Effector memory CD8-positive, alpha-beta T cell (primary cell): ENCODE results near the gene ZGPAT.
A peak's percentile ranks its signal among the peaks of the same experiment; 100 is the strongest.
"Not testable (repeated sequence)": the region's sequence is repeated elsewhere in the genome, so short reads cannot be mapped to it uniquely, and the experiment has no call there.

ENCODE experiments used
- ATAC-seq: fragments of 150-1000 bp; cut with Tn5 transposase; replicated peaks from 2 replicates; pipeline ENCODE4 v1.10.0; 2021; ENCODE audit warnings: mild to moderate bottlenecking, moderate library complexity
- DNase-seq, 3 experiments: peaks; one replicate each; pipeline ENCODE4 v3.0.0; 2021
- H3K27ac Mint-ChIP-seq, 2 donors: one replicate each; pipeline ENCODE4 v1.8.0; 2022; ENCODE audit warnings: mild to moderate bottlenecking in 2 of 2, mixed read lengths in 2 of 2, moderate library complexity in 2 of 2
- H3K27me3 Mint-ChIP-seq, 2 donors: one replicate each; pipeline ENCODE4 v1.8.0; 2022; ENCODE audit warnings: mixed read lengths in 2 of 2
- H3K36me3 Mint-ChIP-seq: one replicate; pipeline ENCODE4 v1.8.0; 2022; ENCODE audit warnings: mild to moderate bottlenecking, moderate library complexity, mixed read lengths; ENCODE audit not compliant: insufficient read depth
- H3K4me1 Mint-ChIP-seq, 2 donors: one replicate each; pipeline ENCODE4 v1.8.0; 2022; ENCODE audit warnings: low read depth in 2 of 2, mixed read lengths in 2 of 2
- H3K4me3 Mint-ChIP-seq, 2 donors: one replicate each; pipeline ENCODE4 v1.8.0; 2022; ENCODE audit warnings: mild to moderate bottlenecking in 2 of 2, mixed read lengths in 2 of 2, moderate library complexity in 2 of 2
- H3K9me3 Mint-ChIP-seq, 2 donors: one replicate each; pipeline ENCODE4 v1.8.0; 2022; ENCODE audit warnings: mixed read lengths in 2 of 2

ZGPAT gene

GRCh38 chr20:63665708-63666107, 42.1 kb upstream of the ZGPAT start:
- peaks cover 16% of the 10 kb centered on the region for H3K36me3 Mint-ChIP-seq

GRCh38 chr20:63667858-63668257, 40.0 kb upstream of the ZGPAT start:
- Mint-ChIP-seq H3K27me3 (no peaks in the 10 kb centered on the region), H3K4me1 (no peaks in the 10 kb centered on the region), H3K27ac (no peak overlapping the region), H3K9me3 (no peaks in the 10 kb centered on the region), H3K4me3 (no peak overlapping the region), H3K36me3 (peaks cover 15% of the 10 kb centered on the region)
- ATAC-seq (no peak), DNase-seq (no peak)

More at GRCh38 chr20:63665708-63666107, 42.1 kb upstream of the ZGPAT start:
- H3K27ac Mint-ChIP-seq = peak overlapping the region in 1 of 2 donors; percentile 82
- ATAC-seq (no peak), DNase-seq (no peak)
- no peaks in the 10 kb centered on the region for H3K27me3 Mint-ChIP-seq
- H3K9me3 Mint-ChIP-seq = no peaks in the 10 kb centered on the region
- no peaks in the 10 kb centered on the region for H3K4me1 Mint-ChIP-seq
- H3K4me3 Mint-ChIP-seq = no peak overlapping the region

- H3K4me3 Mint-ChIP-seq = no peak overlapping the region
- no peak for DNase-seq
- H3K27me3 Mint-ChIP-seq = no peaks in the 10 kb centered on the region
- no peak for ATAC-seq
- no peaks in the 10 kb centered on the region for H3K4me1 Mint-ChIP-seq
- H3K27ac Mint-ChIP-seq = no peak overlapping the region
- peaks cover 15% of the 10 kb centered on the region for H3K36me3 Mint-ChIP-seq
- no peaks in the 10 kb centered on the region for H3K9me3 Mint-ChIP-seq
These were observed 39.5 kb upstream of the ZGPAT start for GRCh38 chr20:63668351-63668750.

GRCh38 chr20:63671695-63672094, 36.1 kb upstream of the ZGPAT start:
- not testable (repeated sequence) for H3K4me3 Mint-ChIP-seq, H3K27me3 Mint-ChIP-seq, H3K4me1 Mint-ChIP-seq, ATAC-seq, DNase-seq, H3K9me3 Mint-ChIP-seq, H3K27ac Mint-ChIP-seq
- peaks cover 14% of the 10 kb centered on the region for H3K36me3 Mint-ChIP-seq

- no peak overlapping the region for H3K27ac Mint-ChIP-seq
- no peak overlapping the region for H3K4me3 Mint-ChIP-seq
- peaks cover 9% of the 10 kb centered on the region for H3K36me3 Mint-ChIP-seq
- ATAC-seq (no peak), DNase-seq (no peak)
- H3K27me3 Mint-ChIP-seq = no peaks in the 10 kb centered on the region
- H3K9me3 Mint-ChIP-seq = no peaks in the 10 kb centered on the region
- no peaks in the 10 kb centered on the region for H3K4me1 Mint-ChIP-seq
These were observed 35.2 kb upstream of the ZGPAT start for GRCh38 chr20:63672666-63673065.

- no peak for ATAC-seq
- Mint-ChIP-seq H3K4me3 (no peak overlapping the region), H3K27ac (no peak overlapping the region), H3K9me3 (no peaks in the 10 kb centered on the region), H3K36me3 (peaks cover 11% of the 10 kb centered on the region), H3K4me1 (no peaks in the 10 kb centered on the region), H3K27me3 (no peaks in the 10 kb centered on the region)
- DNase-seq = no peak
These were observed 33.9 kb upstream of the ZGPAT start for GRCh38 chr20:63673951-63674350.

GRCh38 chr20:63675681-63676368, 32.0 kb upstream of the ZGPAT start:
- Mint-ChIP-seq H3K4me1 (no peaks in the 10 kb centered on the region), H3K27ac (no peak overlapping the region), H3K4me3 (no peak overlapping the region), H3K9me3 (no peaks in the 10 kb centered on the region), H3K27me3 (no peaks in the 10 kb centered on the region), H3K36me3 (peaks cover 15% of the 10 kb centered on the region)
- ATAC-seq = no peak
- no peak for DNase-seq

- Mint-ChIP-seq H3K27me3 (no peaks in the 10 kb centered on the region), H3K9me3 (no peaks in the 10 kb centered on the region), H3K4me1 (no peaks in the 10 kb centered on the region), H3K4me3 (no peak overlapping the region), H3K27ac (no peak overlapping the region), H3K36me3 (peaks cover 13% of the 10 kb centered on the region)
- no peak for ATAC-seq
- DNase-seq = no peak
These were observed 29.8 kb upstream of the ZGPAT start for GRCh38 chr20:63678071-63678470.

- peaks cover 13% of the 10 kb centered on the region for H3K36me3 Mint-ChIP-seq
- H3K27ac Mint-ChIP-seq = no peak overlapping the region
- no peak overlapping the region for H3K4me3 Mint-ChIP-seq
- DNase-seq = no peak
- H3K9me3 Mint-ChIP-seq = no peaks in the 10 kb centered on the region
- H3K4me1 Mint-ChIP-seq = no peaks in the 10 kb centered on the region
- H3K27me3 Mint-ChIP-seq = no peaks in the 10 kb centered on the region
- ATAC-seq = no peak
These were observed 29.0 kb upstream of the ZGPAT start for GRCh38 chr20:63678667-63679465.

GRCh38 chr20:63679799-63680305, 28.0 kb upstream of the ZGPAT start:
- Mint-ChIP-seq H3K36me3 (peaks cover 12% of the 10 kb centered on the region), H3K27ac (no peak overlapping the region), H3K9me3 (no peaks in the 10 kb centered on the region)

GRCh38 chr20:63680427-63680826, 27.4 kb upstream of the ZGPAT start:
- ATAC-seq (no peak), DNase-seq (no peak)
- Mint-ChIP-seq H3K36me3 (peaks cover 7% of the 10 kb centered on the region), H3K27me3 (no peaks in the 10 kb centered on the region), H3K4me3 (no peak overlapping the region), H3K9me3 (no peaks in the 10 kb centered on the region), H3K4me1 (no peaks in the 10 kb centered on the region), H3K27ac (peak overlapping the region in 1 of 2 donors; percentile 32)

More at GRCh38 chr20:63679799-63680305, 28.0 kb upstream of the ZGPAT start:
- no peak for DNase-seq
- Mint-ChIP-seq H3K4me1 (no peaks in the 10 kb centered on the region), H3K27me3 (no peaks in the 10 kb centered on the region), H3K4me3 (no peak overlapping the region)
- no peak for ATAC-seq

- H3K4me1 Mint-ChIP-seq = no peaks in the 10 kb centered on the region
- peak overlapping the region in 1 of 2 donors; percentile 32 for H3K27ac Mint-ChIP-seq
- no peak overlapping the region for H3K4me3 Mint-ChIP-seq
- H3K36me3 Mint-ChIP-seq = peaks cover 7% of the 10 kb centered on the region
- H3K27me3 Mint-ChIP-seq = no peaks in the 10 kb centered on the region
- no peak for DNase-seq
- ATAC-seq = no peak
- no peaks in the 10 kb centered on the region for H3K9me3 Mint-ChIP-seq
These were observed 26.8 kb upstream of the ZGPAT start for GRCh38 chr20:63680857-63681608.

- Mint-ChIP-seq H3K36me3 (peaks cover 7% of the 10 kb centered on the region), H3K27ac (no peak overlapping the region), H3K9me3 (no peaks in the 10 kb centered on the region), H3K27me3 (no peaks in the 10 kb centered on the region), H3K4me3 (no peak overlapping the region), H3K4me1 (peaks cover 0 to 1% of the 10 kb centered on the region in 2 donors)
- DNase-seq (no peak), ATAC-seq (no peak)
These were observed 26.2 kb upstream of the ZGPAT start for GRCh38 chr20:63681609-63682142.
